HepG2 (cell line): ENCODE results near the gene UBE2I. TPM values are rescaled to one million over a fixed set of nuclear protein-coding genes. Genes with fewer than 3 reads are reported as not detected.

ENCODE experiments used
- ETV5 ChIP-seq: IDR thresholded peaks from 2 replicates; pipeline ENCODE4 v1.6.1; 2018; ENCODE audit warnings: missing biosample characterization, missing genetic modification reagents, inconsistent platforms, borderline replicate concordance
- IKZF1 ChIP-seq: fragments of 450-650 bp; IDR thresholded peaks from 2 replicates; pipeline ENCODE4 v1.7.1; 2016
- KLF12 ChIP-seq: sonication (generic); formaldehyde crosslinking; IDR thresholded peaks from 2 replicates; pipeline ENCODE4 v1.4.0; 2020; ENCODE audit warnings: missing genetic modification reagents, borderline replicate concordance
- MAFF ChIP-seq: IDR thresholded peaks from 2 replicates; pipeline ENCODE4 v1.6.1; 2011; ENCODE audit warnings: low read depth, low read length, improper control_type of control experiment
- MIXL1 ChIP-seq: IDR thresholded peaks from 2 replicates; pipeline ENCODE4 v1.6.1; 2016
- MXD3 ChIP-seq: IDR thresholded peaks from 2 replicates; pipeline ENCODE4 v1.6.1; 2016; ENCODE audit warnings: mild to moderate bottlenecking, missing biosample characterization, missing genetic modification reagents
- MXD4 ChIP-seq: IDR thresholded peaks from 2 replicates; pipeline ENCODE4 v1.6.1; 2016; ENCODE audit warnings: mild to moderate bottlenecking, missing biosample characterization, missing genetic modification reagents
- NFE2L2 ChIP-seq: fragments of 150-350 bp; IDR thresholded peaks from 2 replicates; pipeline ENCODE4 v1.6.1; 2014; ENCODE audit warnings: low read length
- PRDM15 ChIP-seq: sonication (generic); formaldehyde crosslinking; IDR thresholded peaks from 2 replicates; pipeline ENCODE4 v1.4.0; 2020; ENCODE audit warnings: missing genetic modification reagents
- REL ChIP-seq: sonication (generic); formaldehyde crosslinking; conservative IDR thresholded peaks from 2 replicates; pipeline ENCODE4 v1.8.0; 2022; ENCODE audit warnings: mild to moderate bottlenecking, missing genetic modification reagents, moderate library complexity
- RXRB ChIP-seq: IDR thresholded peaks from 2 replicates; pipeline ENCODE4 v1.6.1; 2016; ENCODE audit warnings: borderline replicate concordance, missing genetic modification reagents, missing compliant biosample characterization
- TBP ChIP-seq: sonication (generic); formaldehyde crosslinking; IDR thresholded peaks from 2 replicates; pipeline ENCODE4 v1.5.0; 2020; ENCODE audit warnings: missing genetic modification reagents
- ZKSCAN1 ChIP-seq: fragments of 150-350 bp; IDR thresholded peaks from 2 replicates; pipeline ENCODE4 v1.6.1; 2014; ENCODE audit warnings: low read length
- ZNF101 ChIP-seq: sonication (generic); formaldehyde crosslinking; IDR thresholded peaks from 2 replicates; pipeline ENCODE4 v1.4.0; 2020; ENCODE audit warnings: mild to moderate bottlenecking, low read depth, missing genetic modification reagents, borderline replicate concordance
- ZNF160 ChIP-seq: sonication (generic); formaldehyde crosslinking; IDR thresholded peaks from 2 replicates; pipeline ENCODE4 v1.8.0; 2022; ENCODE audit warnings: mild to moderate bottlenecking, inconsistent platforms, missing genetic modification reagents
- ZNF207 ChIP-seq: fragments of 450-650 bp; IDR thresholded peaks from 2 replicates; pipeline ENCODE4 v1.6.1; 2016; ENCODE audit warnings: antibody characterized with exemption, borderline replicate concordance
- ZNF264 ChIP-seq: sonication (generic); formaldehyde crosslinking; IDR thresholded peaks from 2 replicates; pipeline ENCODE4 v1.4.0; 2020; ENCODE audit warnings: missing genetic modification reagents
- ZNF275 ChIP-seq: sonication (generic); formaldehyde crosslinking; IDR thresholded peaks from 2 replicates; pipeline ENCODE4 v1.8.0; 2022; ENCODE audit warnings: missing genetic modification reagents, mild to moderate bottlenecking, inconsistent platforms, borderline replicate concordance
- ZNF451 ChIP-seq: sonication (generic); formaldehyde crosslinking; IDR thresholded peaks from 2 replicates; pipeline ENCODE4 v1.5.0; 2020; ENCODE audit warnings: mild to moderate bottlenecking, missing genetic modification reagents
- ZNF543 ChIP-seq: sonication (generic); formaldehyde crosslinking; IDR thresholded peaks from 2 replicates; pipeline ENCODE4 v1.4.0; 2020; ENCODE audit warnings: mild to moderate bottlenecking, missing genetic modification reagents
- ZNF549 ChIP-seq: sonication (generic); formaldehyde crosslinking; IDR thresholded peaks from 2 replicates; pipeline ENCODE4 v1.5.0; 2020; ENCODE audit warnings: missing genetic modification reagents
- ZNF557 ChIP-seq: sonication (generic); formaldehyde crosslinking; IDR thresholded peaks from 2 replicates; pipeline ENCODE4 v1.4.0; 2020; ENCODE audit warnings: missing genetic modification reagents
- ZNF639 ChIP-seq: conservative IDR thresholded peaks from 2 replicates; pipeline ENCODE4 v1.6.1; 2018; ENCODE audit warnings: missing genetic modification reagents
- ZNF740 ChIP-seq: sonication (generic); formaldehyde crosslinking; IDR thresholded peaks from 2 replicates; pipeline ENCODE4 v1.4.0; 2020; ENCODE audit warnings: missing genetic modification reagents
- polyA plus RNA-seq, 8 experiments: library from polyadenylated mRNA; depleted of rRNA in 3 of 8; stranded (reverse) in 7 of 8; unstranded in 1 of 8; fragments of >200 nt; fragmentation: Illumina TruSeq in 4 of 8; extraction: Trizol in 4 of 8; gene quantifications; 2 replicates each; pipeline versions ENCODE4 v1.2.1 to v1.2.3, GENCODE V29; 2011 to 2016; ENCODE audit warnings: low read depth in 4 of 8, missing spikeins in 1 of 8, mixed read lengths in 1 of 8; ENCODE audit not compliant: insufficient read depth in 1 of 8
- total RNA-seq, 5 experiments: library from RNA; depleted of rRNA; stranded (reverse); fragments of >200 nt; fragmentation: Illumina TruSeq; extraction: Trizol; gene quantifications; 2 replicates each; pipeline ENCODE4 v1.2.3, GENCODE V29; 2016; ENCODE audit warnings: low read depth in 1 of 5

UBE2I gene
- total and polyA plus RNA-seq, 2 of the 13 experiments (the other 11 are each of a cell fraction or from before 2014, with no cell fraction given) = 75.8 to 98.9 TPM

- no peak; the same call in 1 of the 2 replicates for TF ChIP-seq ZNF275
- TF ChIP-seq ZKSCAN1 = no peak
- no peak; the same call in 1 of the 2 replicates for TF ChIP-seq PRDM15 (CRISPR knock-in tag)
- TF ChIP-seq ZNF264 = no peak
- no peak; the same call in 1 of the 2 replicates for TF ChIP-seq MIXL1 (CRISPR knock-in tag)
- no peak for TF ChIP-seq MAFF
- TF ChIP-seq ZNF639 (CRISPR knock-in tag) = peak; percentile 20; the same call in 1 of the 2 replicates
- no peak for TF ChIP-seq ZNF207
- no peak for TF ChIP-seq ZNF557
- TF ChIP-seq TBP (CRISPR knock-in tag) = no peak
- 0 out of 2 replicates have a peak, but pooled peaks have one; percentile 36 for TF ChIP-seq MXD4 (CRISPR knock-in tag)
- TF ChIP-seq NFE2L2 = no peak
- no peak for TF ChIP-seq REL
- peak; percentile 29; the same call in 1 of the 2 replicates for TF ChIP-seq ETV5
- TF ChIP-seq ZNF160 (CRISPR knock-in tag) = 0 out of 2 replicates have a peak, but pooled peaks have one; percentile 26
- TF ChIP-seq ZNF549 = no peak
- no peak for TF ChIP-seq ZNF451
- TF ChIP-seq ZNF101 = no peak
- TF ChIP-seq RXRB = peak; percentile 18; the same call in 1 of the 2 replicates
- peak; percentile 64; the same call in 1 of the 2 replicates for TF ChIP-seq KLF12 (CRISPR knock-in tag)
- peak; percentile 76; the same call in 1 of the 2 replicates for TF ChIP-seq ZNF543 (CRISPR knock-in tag)
- no peak; the same call in 1 of the 2 replicates for TF ChIP-seq ZNF740
- no peak for TF ChIP-seq IKZF1
- peak; percentile 90 for TF ChIP-seq MXD3
These were observed at the start of gene UBE2I (continued) for GRCh38 chr16:1308977-1309885.
